Loucy (cell line): Measurements from ENCODE around the gene C5orf46.
"Not testable (repeated sequence)": the region's sequence is repeated elsewhere in the genome, so short reads cannot be mapped to it uniquely, and the experiment has no call there.

Experiments used
- H2AFZ ChIP-seq: fragments of 200-600 bp; sonication (generic); 2 replicates; pipeline ENCODE4 v1.6.0; 2016; ENCODE audit warnings: antibody characterized with exemption, mild to moderate bottlenecking, low read length, moderate library complexity
- H3F3A ChIP-seq: fragments of 200-600 bp; 2 replicates; pipeline ENCODE4 v1.6.0; 2016; ENCODE audit warnings: antibody characterized with exemption, low read depth, mild to moderate bottlenecking
- H3K27me3 ChIP-seq: fragments of 200-600 bp; sonication (generic); 2 replicates; pipeline ENCODE4 v1.6.1; 2014; ENCODE audit warnings: low read length, mild to moderate bottlenecking; ENCODE audit not compliant: insufficient read depth, poor library complexity, severe bottlenecking
- H3K36me3 ChIP-seq: fragments of 200-600 bp; sonication (generic); 2 replicates; pipeline ENCODE4 v1.6.1; 2016; ENCODE audit warnings: low read length; ENCODE audit not compliant: insufficient read depth
- H3K4me1 ChIP-seq: fragments of 200-600 bp; sonication (generic); 2 replicates; pipeline ENCODE4 v1.5.1; 2014; ENCODE audit warnings: low read length, mild to moderate bottlenecking; ENCODE audit not compliant: insufficient read depth, poor library complexity, severe bottlenecking
- H3K4me2 ChIP-seq: fragments of 200-600 bp; sonication (generic); 2 replicates; pipeline ENCODE4 v1.6.0; 2014; ENCODE audit warnings: antibody characterized with exemption, low read length, low read depth, mild to moderate bottlenecking; ENCODE audit not compliant: poor library complexity, severe bottlenecking
- H3K4me3 ChIP-seq: fragments of 200-600 bp; sonication (generic); 2 replicates; pipeline ENCODE4 v1.5.1; 2014; ENCODE audit warnings: low read length, mild to moderate bottlenecking, mixed read lengths; ENCODE audit not compliant: poor library complexity, severe bottlenecking
- H3K79me2 ChIP-seq: fragments of 200-600 bp; sonication (generic); 2 replicates; pipeline ENCODE4 v1.6.1; 2014; ENCODE audit warnings: low read length; ENCODE audit not compliant: insufficient read depth
- H3K9ac ChIP-seq: fragments of 200-600 bp; sonication (generic); 2 replicates; pipeline ENCODE4 v1.6.0; 2014; ENCODE audit warnings: mild to moderate bottlenecking, low read depth, low read length, moderate library complexity; ENCODE audit not compliant: poor library complexity, severe bottlenecking
- H3K9me2 ChIP-seq: fragments of 200-600 bp; sonication (generic); replicated peaks from 2 replicates; pipeline ENCODE4 v1.6.1; 2016; ENCODE audit warnings: low read depth, low read length, mixed read lengths
- H3K9me3 ChIP-seq: fragments of 200-600 bp; sonication (generic); 2 replicates; pipeline ENCODE4 v1.6.1; 2014; ENCODE audit warnings: mild to moderate bottlenecking, antibody characterized with exemption, low read length, low read depth; ENCODE audit not compliant: insufficient read depth
- H4K20me1 ChIP-seq: fragments of 200-600 bp; sonication (generic); 2 replicates; pipeline ENCODE4 v1.6.0; 2014; ENCODE audit warnings: antibody characterized with exemption, low read length, mild to moderate bottlenecking; ENCODE audit not compliant: insufficient read depth, poor library complexity, severe bottlenecking
- CTCF ChIP-seq: fragments of 200-600 bp; sonication (generic); conservative IDR thresholded peaks from 2 replicates; pipeline ENCODE4 v1.5.1; 2014; ENCODE audit warnings: mild to moderate bottlenecking, antibody characterized with exemption, low read length
- EZH2phosphoT487 ChIP-seq: fragments of 200-600 bp; IDR thresholded peaks from 2 replicates; pipeline ENCODE4 v1.6.1; 2018; ENCODE audit warnings: antibody characterized with exemption, mild to moderate bottlenecking, moderate library complexity, borderline replicate concordance

The C5orf46 gene

GRCh38 chr5:147906326-147907095 lies at the start of gene C5orf46:
Gene C5orf46, minus strand, starts transcription at chr5:147906538. Its CDS starts 37 bp downstream, at chr5:147906501.
- Histone ChIP-seq H3K9me2 (no peaks in the 10 kb centered on the region), H4K20me1 (no peaks in the 10 kb centered on the region), H2AFZ (no peak within 1 kb of the TSS), H3K4me2 (no peak within 1 kb of the TSS), H3K9ac (no peak within 1 kb of the TSS), H3K79me2 (no peaks in the 10 kb centered on the region), H3K36me3 (no peaks in the 10 kb centered on the region), H3F3A (no peaks in the 10 kb centered on the region), H3K27me3 (no peaks in the 10 kb centered on the region), H3K4me1 (no peaks in the 10 kb centered on the region), H3K4me3 (no peak within 1 kb of the TSS), H3K9me3 (no peaks in the 10 kb centered on the region)
- TF ChIP-seq EZH2phosphoT487 (no peak), CTCF (no peak)

- H2AFZ ChIP-seq: no peak overlapping the region
- no peaks in the 10 kb centered on the region for H3K4me1 ChIP-seq
- no peaks in the 10 kb centered on the region for H3K36me3 ChIP-seq
- no peaks in the 10 kb centered on the region for H3K9me2 ChIP-seq
- no peak for TF ChIP-seq CTCF
- TF ChIP-seq EZH2phosphoT487: no peak
- no peaks in the 10 kb centered on the region for H4K20me1 ChIP-seq
- no peaks in the 10 kb centered on the region for H3K9me3 ChIP-seq
- no peak overlapping the region for H3K4me2 ChIP-seq
- no peaks in the 10 kb centered on the region for H3K79me2 ChIP-seq
- H3K27me3 ChIP-seq: no peaks in the 10 kb centered on the region
- no peaks in the 10 kb centered on the region for H3F3A ChIP-seq
- no peak overlapping the region for H3K4me3 ChIP-seq
- no peak overlapping the region for H3K9ac ChIP-seq
These were observed 48.6 kb upstream of the C5orf46 start for GRCh38 chr5:147954971-147955370.

- no peak overlapping the region for H2AFZ ChIP-seq
- no peak overlapping the region for H3K9ac ChIP-seq
These were observed 43.6 kb upstream of the C5orf46 start for GRCh38 chr5:147949711-147950573.

GRCh38 chr5:147946658-147947274 lies 40.4 kb upstream of the C5orf46 start:
- H3K4me1 ChIP-seq, H3K9ac ChIP-seq, H3K4me3 ChIP-seq, H4K20me1 ChIP-seq, H3K9me3 ChIP-seq, H3K27me3 ChIP-seq, H3K4me2 ChIP-seq, H3K79me2 ChIP-seq, H3K36me3 ChIP-seq, H2AFZ ChIP-seq, H3F3A ChIP-seq, H3K9me2 ChIP-seq: not testable (repeated sequence)

More at GRCh38 chr5:147949711-147950573, 43.6 kb upstream of the C5orf46 start:
- Histone ChIP-seq H3K4me2 (no peak overlapping the region), H3K9me2 (no peaks in the 10 kb centered on the region), H3K4me3 (no peak overlapping the region), H3K36me3 (no peaks in the 10 kb centered on the region), H3K4me1 (no peaks in the 10 kb centered on the region), H3K9me3 (no peaks in the 10 kb centered on the region), H3K27me3 (no peaks in the 10 kb centered on the region), H3F3A (no peaks in the 10 kb centered on the region), H3K79me2 (no peaks in the 10 kb centered on the region), H4K20me1 (no peaks in the 10 kb centered on the region)
- TF ChIP-seq EZH2phosphoT487 (no peak), CTCF (peak; percentile 82)
